ENCODE results near the gene TNFRSF8.
A peak's percentile ranks its signal among the peaks of the same experiment; 100 is the strongest.

GRCh38 chr1:12177999-12178441, 114.9 kb downstream of the TNFRSF8 start:
- TF ChIP-seq BHLHE40 (IDR thresholded peaks at IDR 0.05; ENCODE audit: low read depth, low read length) (peak; percentile 92), CTCF (conservative IDR thresholded peaks at IDR 0.05; ENCODE audit: low read depth, low read length) (no peak), SMC3 (IDR thresholded peaks at IDR 0.05; ENCODE audit: low read depth, low read length) (no peak), RFX5 (IDR thresholded peaks at IDR 0.05; ENCODE audit: low read depth, low read length) (no peak), FOS (IDR thresholded peaks at IDR 0.05; ENCODE audit: low read depth, low read length) (peak; percentile 53), MAFK (IDR thresholded peaks at IDR 0.05; ENCODE audit: low read depth, low read length) (no peak), POLR2A (IDR thresholded peaks at IDR 0.05; ENCODE audit: low read depth, low read length) (no peak), CHD1 (IDR thresholded peaks at IDR 0.05; ENCODE audit: low read depth, low read length) (no peak), RAD21 (IDR thresholded peaks at IDR 0.05; ENCODE audit: low read length) (no peak), CEBPB (IDR thresholded peaks at IDR 0.05; ENCODE audit: low read depth, low read length) (peak; percentile 97), MAZ (IDR thresholded peaks at IDR 0.05; ENCODE audit: borderline replicate concordance, low read depth, low read length) (peak; percentile 61), RCOR1 (IDR thresholded peaks at IDR 0.05; ENCODE audit: insufficient replicate concordance, low read length) (peak; percentile 62), NFE2L2 (IDR thresholded peaks at IDR 0.05; ENCODE audit: low read depth, low read length) (no peak)
- TF ChIP-seq, protein P1, sequence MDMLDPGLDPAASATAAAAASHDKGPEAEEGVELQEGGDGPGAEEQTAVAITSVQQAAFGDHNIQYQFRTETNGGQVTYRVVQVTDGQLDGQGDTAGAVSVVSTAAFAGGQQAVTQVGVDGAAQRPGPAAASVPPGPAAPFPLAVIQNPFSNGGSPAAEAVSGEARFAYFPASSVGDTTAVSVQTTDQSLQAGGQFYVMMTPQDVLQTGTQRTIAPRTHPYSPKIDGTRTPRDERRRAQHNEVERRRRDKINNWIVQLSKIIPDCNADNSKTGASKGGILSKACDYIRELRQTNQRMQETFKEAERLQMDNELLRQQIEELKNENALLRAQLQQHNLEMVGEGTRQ (IDR thresholded peaks at IDR 0.05; ENCODE audit: low read depth, low read length) = no peak; the same call in 1 of the 2 replicates

Measured in IMR-90 (cell line).